Pancreas (tissue), 10 donors: ENCODE results near the gene OR56A4. TPM values are rescaled to one million over a fixed set of nuclear protein-coding genes. Genes with fewer than 3 reads are reported as not detected.

Experiments used
- ATAC-seq, 4 donors: fragments of 200-7000 bp; cut with Tn5 transposase; one replicate each; pipeline versions ENCODE4 v1.8.0 to v1.9.1; 2020; ENCODE audit warnings: mild to moderate bottlenecking in 4 of 4, moderate library complexity in 4 of 4
- DNase-seq, 6 donors: peaks; one replicate each; pipeline ENCODE4 v3.0.0-alpha.2; 2020
- FAIRE-seq: peaks from 2 replicates; lab custom pipeline; 2012; peaks lifted over from hg19 to GRCh38; lab: Jason Lieb, UNC
- H3K27ac ChIP-seq, 4 donors: fragments of 200-600 bp; sonication (generic); 1 replicate in 3 of 4; 2 replicates in 1 of 4; pipeline versions ENCODE4 v1.5.0 to v1.8.0; 2020
- H3K27me3 ChIP-seq, 4 donors: fragments of 200-600 bp; one replicate each; pipeline ENCODE4 v1.8.0; 2021
- H3K36me3 ChIP-seq, 3 donors: fragments of 200-600 bp; sonication (generic) in 1 of 3; one replicate each; pipeline versions ENCODE4 v1.5.0 to v1.8.0; 2020 to 2021
- H3K4me1 ChIP-seq, 3 donors: fragments of 200-600 bp; one replicate each; pipeline ENCODE4 v1.8.0; 2021
- H3K4me3 ChIP-seq, 4 donors: fragments of 200-600 bp; sonication (generic) in 2 of 4; one replicate each; pipeline versions ENCODE4 v1.5.0 to v1.8.0; 2020 to 2021
- H3K9me3 ChIP-seq, 4 donors: fragments of 200-600 bp; one replicate each; pipeline ENCODE4 v1.8.0; 2021
- CTCF ChIP-seq, 4 donors: fragments of 200-600 bp; sonication (generic) in 3 of 4; IDR thresholded peaks; one replicate each; pipeline versions ENCODE4 v1.5.0 to v1.8.0; 2021; ENCODE audit warnings: antibody characterized with exemption in 4 of 4
- WGBS, 2 donors: extraction: QIAGEN DNeasy Blood & Tissue Kit; methylation state at CpG; one replicate each; pipeline ENCODE4 v1.1.7; 2013; 5-methylcytosine and 5-hydroxymethylcytosine counted together
- intact Hi-C, 3 donors: fragments of 100-400 bp; cut with DNase I; formaldehyde crosslinking; loops; one replicate each; pipeline versions ENCODE4 v1.11.1 to v1.14.2; 2022
- polyA plus RNA-seq, 2 donors: library from polyadenylated mRNA; stranded (reverse); fragments of 200-250 nt; gene quantifications; one replicate each; pipeline ENCODE4 v1.2.3, GENCODE V29; 2013
- total RNA-seq, 6 donors: library from RNA; stranded (reverse); fragmentation: NEBNext Ultra II Directional in 4 of 6; extraction: Animal tissue kit (Norgen Biotek cat#: 25700) in 4 of 6; gene quantifications; one replicate each; pipeline versions ENCODE4 v1.2.1 to v1.2.4, GENCODE V29; 2021 to 2023
- donor health status: healthy with polysubstance abuse.
- donor health status: DM: no; HTN: no; CAD: no; lungs with moderate emphysema.
- donor health status: DM: no; HTN: no; CAD: no.
- donor health status: control.
- donor health status: control.
- donor health status: Bipolar disorder and iron deficiency.
- donor health status: DM: yes; HTN: yes; CAD: no.
- donor health status: DM: no; HTN: no; CAD: no.
- donor health status: DM: no; HTN: no; CAD: no.
- donor health status: DM: yes; HTN: yes; CAD: no.

The OR56A4 gene
- under 1 TPM in 1 of 6 donors, not detected in 5; 0.06 TPM for total RNA-seq
- polyA plus RNA-seq: not detected

GRCh38 chr11:6006846-6007245 lies at the start of gene OR56A4:
TSS of gene OR56A4 (minus strand) at chr11:6006946. CDS start at chr11:6002992, 3,954 bp downstream.
- no peak for TF ChIP-seq CTCF (IDR thresholded peaks at IDR 0.05)
- FAIRE-seq (no peak), DNase-seq (no peak), ATAC-seq (no peak)
- Histone ChIP-seq H3K27me3 (no peaks in the 10 kb centered on the region), H3K4me1 (no peaks in the 10 kb centered on the region), H3K9me3 (no peaks in the 10 kb centered on the region), H3K27ac (no peak within 1 kb of the TSS), H3K36me3 (no peaks in the 10 kb centered on the region), H3K4me3 (no peak within 1 kb of the TSS)
- intact Hi-C loops: no loop called here

GRCh38 chr11:6055569-6055968 lies 48.8 kb upstream of the OR56A4 start:
- intact Hi-C loops: no loop called here
- no peak for ATAC-seq
- no peak for FAIRE-seq

GRCh38 chr11:6052374-6052773 lies 45.6 kb upstream of the OR56A4 start:
- no peak for FAIRE-seq

More at GRCh38 chr11:6055569-6055968, 48.8 kb upstream of the OR56A4 start:
- DNase-seq: no peak
- no peaks in the 10 kb centered on the region for H3K36me3 ChIP-seq
- TF ChIP-seq CTCF (IDR thresholded peaks at IDR 0.05): no peak
- no peaks in the 10 kb centered on the region for H3K27me3 ChIP-seq
- no peak overlapping the region for H3K4me3 ChIP-seq
- H3K9me3 ChIP-seq: no peaks in the 10 kb centered on the region
- no peaks in the 10 kb centered on the region for H3K4me1 ChIP-seq
- no peak overlapping the region for H3K27ac ChIP-seq

GRCh38 chr11:6040874-6041273 lies 34.1 kb upstream of the OR56A4 start:
- H3K36me3 ChIP-seq: no peaks in the 10 kb centered on the region
- H3K27me3 ChIP-seq: no peaks in the 10 kb centered on the region
- DNase-seq (no peak), FAIRE-seq (no peak), ATAC-seq (no peak)
- H3K27ac ChIP-seq: no peak overlapping the region
- H3K9me3 ChIP-seq: no peaks in the 10 kb centered on the region
- intact Hi-C loops: no loop called here
- no peak overlapping the region for H3K4me3 ChIP-seq
- no peak for TF ChIP-seq CTCF (IDR thresholded peaks at IDR 0.05)
- no peaks in the 10 kb centered on the region for H3K4me1 ChIP-seq
- WGBS, 2 donors: 31 to 37% methylated on average over 4 of the region's 4 CpGs

More at GRCh38 chr11:6052374-6052773, 45.6 kb upstream of the OR56A4 start:
- no peaks in the 10 kb centered on the region for H3K36me3 ChIP-seq
- DNase-seq (no peak), ATAC-seq (no peak)
- 34 to 45% methylated on average over 3 of the region's 3 CpGs for WGBS, 2 donors
- TF ChIP-seq CTCF (IDR thresholded peaks at IDR 0.05): no peak
- H3K9me3 ChIP-seq: no peaks in the 10 kb centered on the region
- H3K27me3 ChIP-seq: no peaks in the 10 kb centered on the region
- H3K4me3 ChIP-seq: no peak overlapping the region
- intact Hi-C loops: no loop called here
- H3K4me1 ChIP-seq: no peaks in the 10 kb centered on the region
- no peak overlapping the region for H3K27ac ChIP-seq

- no peak within 1 kb of the TSS for H3K27ac ChIP-seq
- TF ChIP-seq CTCF (IDR thresholded peaks at IDR 0.05): no peak
- 70 to 78% methylated on average over 1 of the region's 1 CpG for WGBS, 2 donors
- intact Hi-C loops: no loop called here
- ATAC-seq: no peak
- H3K36me3 ChIP-seq: no peaks in the 10 kb centered on the region
- FAIRE-seq: no peak
- H3K4me1 ChIP-seq: no peaks in the 10 kb centered on the region
- no peak for DNase-seq
- peaks cover 0 to 7% (median 0%) of the 10 kb centered on the region in 4 donors for H3K27me3 ChIP-seq
- no peaks in the 10 kb centered on the region for H3K9me3 ChIP-seq
- no peak within 1 kb of the TSS for H3K4me3 ChIP-seq
Measured at GRCh38 chr11:6030708-6031405, 24.1 kb upstream of the OR56A4 start, which contains the start of gene OR56A1. TSS of gene OR56A1 (minus strand) at chr11:6030758. CDS start at chr11:6027692, 3,066 bp downstream.
